Cardiac muscle cell (in vitro differentiated cells and primary cell): Measurements from ENCODE around the gene STRA6. TPM values are rescaled to one million over a fixed set of nuclear protein-coding genes. Genes with fewer than 3 reads are reported as not detected.

Source experiments
- DNase-seq, 2 donors: peaks; one replicate each; pipeline versions ENCODE4 v3.0.0 to v3.0.0-alpha.2; 2010 to 2017; ENCODE audit warnings: low read depth in 1 of 2, low spot score in 1 of 2
- H3K27ac ChIP-seq: fragments of 200-600 bp; sonication (generic); 2 replicates; pipeline ENCODE4 v1.5.1; 2016
- H3K27me3 ChIP-seq: fragments of 200-600 bp; sonication (generic); 2 replicates; pipeline ENCODE4 v1.6.0; 2016; ENCODE audit warnings: control low read depth
- H3K36me3 ChIP-seq: fragments of 200-600 bp; sonication (generic); 2 replicates; pipeline ENCODE4 v1.5.1; 2016; ENCODE audit warnings: control low read depth
- H3K4me1 ChIP-seq: fragments of 200-600 bp; sonication (generic); 2 replicates; pipeline ENCODE4 v1.8.1; 2017; ENCODE audit warnings: low read depth, mild to moderate bottlenecking, mixed run types
- H3K4me3 ChIP-seq: fragments of 200-600 bp; sonication (generic); 2 replicates; pipeline ENCODE4 v1.5.1; 2016; ENCODE audit warnings: mild to moderate bottlenecking
- H3K9me3 ChIP-seq: fragments of 200-600 bp; sonication (generic); 2 replicates; pipeline ENCODE4 v1.5.1; 2017; ENCODE audit warnings: low read depth, mild to moderate bottlenecking, control low read depth
- CTCF ChIP-seq: IDR thresholded peaks from 2 replicates; pipeline ENCODE4 v1.5.1; 2012; ENCODE audit warnings: low read depth, mild to moderate bottlenecking, low read length
- polyA plus RNA-seq: library from polyadenylated mRNA; unstranded; fragments of >200 nt; fragmentation: Nextera tagmentation; extraction: Ambion mirVana; gene quantifications from 2 replicates; pipeline ENCODE4 v1.2.1, GENCODE V29; 2016
- total RNA-seq: library from RNA; depleted of rRNA; stranded (reverse); fragments of >200 nt; gene quantifications from 2 replicates; pipeline ENCODE4 v1.2.3, GENCODE V29; 2016

STRA6 gene
- total and polyA plus RNA-seq, 2 experiments from 2014 or later, result 38.6 to 49.6 TPM

- Histone ChIP-seq H3K27ac (no peak within 1 kb of the TSS), H3K9me3 (no peaks in the 10 kb centered on the region), H3K36me3 (no peaks in the 10 kb centered on the region), H3K4me3 (no peak within 1 kb of the TSS), H3K4me1 (peaks cover 7% of the 10 kb centered on the region), H3K27me3 (peaks cover 96% of the 10 kb centered on the region)
- DNase-seq, result peak; percentile 17 to 38
- no peak for TF ChIP-seq CTCF
These were observed 72.3 kb downstream of the STRA6 start, which contains the start of gene ISLR2 for GRCh38 chr15:74130155-74130848. ISLR2 (plus strand) TSS chr15:74130586; CDS start chr15:74132755, 2,169 bp downstream.

GRCh38 chr15:74129586-74130154 is 72.9 kb downstream of the STRA6 start:
- peaks cover 94% of the 10 kb centered on the region for H3K27me3 ChIP-seq
- peaks cover 6% of the 10 kb centered on the region for H3K4me1 ChIP-seq
- H3K36me3 ChIP-seq, result no peaks in the 10 kb centered on the region
- no peak for TF ChIP-seq CTCF
- DNase-seq, result no peak
- H3K4me3 ChIP-seq, result no peak overlapping the region
- no peak overlapping the region for H3K27ac ChIP-seq
- no peaks in the 10 kb centered on the region for H3K9me3 ChIP-seq

Other genes starting within 250 kb of the STRA6 start
- gene STOML1, start 210.5 kb downstream of the STRA6 start, total RNA-seq, result 8.2 and 8.8 TPM in 2 replicates
- 9.7 and 15.6 TPM in 2 replicates for gene STOML1, start 210.5 kb downstream of the STRA6 start, polyA plus RNA-seq
- 28.1 and 40.4 TPM in 2 replicates for gene PML, start 208.1 kb downstream of the STRA6 start, total RNA-seq
- gene PML, start 208.1 kb downstream of the STRA6 start, polyA plus RNA-seq, result 21.9 and 27.1 TPM in 2 replicates
- 1.9 TPM in 1 of 2 replicates, not detected in the other for gene GOLGA6A, start 120.2 kb downstream of the STRA6 start, total RNA-seq
- 0.24 TPM in 1 of 2 replicates, not detected in the other for gene GOLGA6A, start 120.2 kb downstream of the STRA6 start, polyA plus RNA-seq
- 0.14 TPM in 1 of 2 replicates, not detected in the other for gene ISLR2, start 72.2 kb downstream of the STRA6 start, total RNA-seq
- gene ISLR2, start 72.2 kb downstream of the STRA6 start, polyA plus RNA-seq, result 0.14 TPM in 1 of 2 replicates, not detected in the other
- 1.6 and 4.1 TPM in 2 replicates for gene ISLR, start 29.1 kb downstream of the STRA6 start, total RNA-seq
- gene ISLR, start 29.1 kb downstream of the STRA6 start, polyA plus RNA-seq, result 0.25 and 0.44 TPM in 2 replicates
- gene CCDC33, start 33.5 kb upstream of the STRA6 start, total RNA-seq, result 2.3 and 9.5 TPM in 2 replicates
- gene CCDC33, start 33.5 kb upstream of the STRA6 start, polyA plus RNA-seq, result 3.1 and 6.2 TPM in 2 replicates
- 5.4 and 9.8 TPM in 2 replicates for gene CYP11A1, start 164.9 kb upstream of the STRA6 start, total RNA-seq
- gene CYP11A1, start 164.9 kb upstream of the STRA6 start, polyA plus RNA-seq, result 11.2 and 13.0 TPM in 2 replicates
- 8.7 and 11.9 TPM in 2 replicates for gene SEMA7A, start 231.2 kb upstream of the STRA6 start, total RNA-seq
- gene SEMA7A, start 231.2 kb upstream of the STRA6 start, polyA plus RNA-seq, result 0.99 and 3.3 TPM in 2 replicates